Cerebellar nuclear complex (tissue), 1 donor: ENCODE data around the gene RPS15.
A peak's percentile ranks its signal among the peaks of the same experiment; 100 is the strongest.

ENCODE experiments used
- DNase-seq, 2 experiments: peaks; one replicate each; lab custom pipeline; 2025; lab: John Stamatoyannopoulos, UW

RPS15 gene

GRCh38 chr19:1452802-1453524, 14.8 kb downstream of the RPS15 start:
- DNase-seq = no peak

GRCh38 chr19:1453525-1454364, 15.5 kb downstream of the RPS15 start:
- DNase-seq = no peak

GRCh38 chr19:1455002-1455335, 16.8 kb downstream of the RPS15 start:
- DNase-seq = no peak

- DNase-seq = no peak
Observed at GRCh38 chr19:1455336-1456120, 17.3 kb downstream of the RPS15 start.

GRCh38 chr19:1456121-1456900, 18.1 kb downstream of the RPS15 start:
- DNase-seq = no peak

GRCh38 chr19:1457031-1457739, 19.0 kb downstream of the RPS15 start:
- DNase-seq = no peak

- DNase-seq = no peak
Observed at GRCh38 chr19:1457892-1458291, 19.7 kb downstream of the RPS15 start.

GRCh38 chr19:1459479-1459878, 21.3 kb downstream of the RPS15 start:
- DNase-seq = no peak

GRCh38 chr19:1460033-1460995, 22.1 kb downstream of the RPS15 start:
- no peak for DNase-seq

GRCh38 chr19:1461862-1462261, 23.7 kb downstream of the RPS15 start:
- DNase-seq = no peak

- peak in 1 of 2 experiments; percentile 55 for DNase-seq
Observed at GRCh38 chr19:1465191-1466016, 27.2 kb downstream of the RPS15 start.

GRCh38 chr19:1466018-1466460, 27.8 kb downstream of the RPS15 start:
- no peak for DNase-seq

- DNase-seq = no peak
Observed at GRCh38 chr19:1466461-1467214, 28.4 kb downstream of the RPS15 start.

- no peak for DNase-seq
Observed at GRCh38 chr19:1467215-1467489, 29.0 kb downstream of the RPS15 start.

GRCh38 chr19:1467490-1468273, 29.5 kb downstream of the RPS15 start:
- DNase-seq = no peak

GRCh38 chr19:1468274-1468820, 30.2 kb downstream of the RPS15 start:
- DNase-seq = no peak

- no peak for DNase-seq
Observed at GRCh38 chr19:1468821-1469254, 30.6 kb downstream of the RPS15 start.
